Smooth muscle cell (in vitro differentiated cells): Measurements from ENCODE around the gene CLCN1. TPM values are rescaled to one million over a fixed set of nuclear protein-coding genes. Genes with fewer than 3 reads are reported as not detected.

Source experiments
- DNase-seq: peaks from one replicate; lab custom pipeline; 2025; ENCODE audit not compliant: unreplicated experiment; lab: John Stamatoyannopoulos, UW
- H2AFZ ChIP-seq: fragments of 200-600 bp; sonication (generic); 2 replicates; pipeline ENCODE4 v1.6.0; 2016; ENCODE audit warnings: antibody characterized with exemption, low read depth, mild to moderate bottlenecking
- H3F3A ChIP-seq: fragments of 200-600 bp; sonication (generic); 2 replicates; pipeline ENCODE4 v1.6.0; 2017; ENCODE audit warnings: antibody characterized with exemption, low read depth
- H3K27ac ChIP-seq: fragments of 200-600 bp; sonication (generic); 2 replicates; pipeline ENCODE4 v1.5.1; 2016; ENCODE audit warnings: low read depth, mild to moderate bottlenecking
- H3K27me3 ChIP-seq: fragments of 200-600 bp; sonication (generic); 2 replicates; pipeline ENCODE4 v1.6.1; 2016; ENCODE audit warnings: low read depth, mild to moderate bottlenecking
- H3K36me3 ChIP-seq: fragments of 200-600 bp; sonication (generic); 2 replicates; pipeline ENCODE4 v1.5.1; 2016; ENCODE audit warnings: low read depth
- H3K4me1 ChIP-seq: fragments of 200-600 bp; sonication (generic); 2 replicates; pipeline ENCODE4 v1.5.1; 2016; ENCODE audit warnings: low read depth
- H3K4me2 ChIP-seq: fragments of 200-600 bp; sonication (generic); 2 replicates; pipeline ENCODE4 v1.6.0; 2016; ENCODE audit warnings: mild to moderate bottlenecking
- H3K4me3 ChIP-seq: fragments of 200-600 bp; sonication (generic); 2 replicates; pipeline ENCODE4 v1.5.1; 2016; ENCODE audit warnings: mild to moderate bottlenecking
- H3K79me2 ChIP-seq: fragments of 200-600 bp; sonication (generic); 2 replicates; pipeline ENCODE4 v1.6.0; 2016; ENCODE audit warnings: low read depth, mild to moderate bottlenecking
- H3K9ac ChIP-seq: fragments of 200-600 bp; sonication (generic); 2 replicates; pipeline ENCODE4 v1.6.0; 2016; ENCODE audit warnings: low read depth
- H3K9me3 ChIP-seq: fragments of 200-600 bp; sonication (generic); replicated peaks from 2 replicates; pipeline ENCODE4 v1.5.1; 2016; ENCODE audit warnings: low read depth
- H4K20me1 ChIP-seq: fragments of 200-600 bp; sonication (generic); 2 replicates; pipeline ENCODE4 v1.6.0; 2016; ENCODE audit warnings: low read depth
- WGBS: methylation state at CpG from one replicate; pipeline ENCODE4 v1.1.7; 2016; ENCODE audit warnings: low lambda C conversion rate; 5-methylcytosine and 5-hydroxymethylcytosine counted together
- polyA plus RNA-seq: library from polyadenylated mRNA; unstranded; fragments of >200 nt; fragmentation: Nextera tagmentation; extraction: Ambion mirVana; gene quantifications from 2 replicates; pipeline ENCODE4 v1.2.1, GENCODE V29; 2016
- total RNA-seq: library from RNA; depleted of rRNA; stranded (reverse); fragments of >200 nt; gene quantifications from 2 replicates; pipeline ENCODE4 v1.2.3, GENCODE V29; 2014
- TF ChIP-seq, protein P1 (sequence below): fragments of 200-600 bp; sonication (generic); IDR thresholded peaks from 2 replicates; pipeline ENCODE4 v1.5.1; 2017; ENCODE audit warnings: borderline replicate concordance, mild to moderate bottlenecking, antibody characterized with exemption; ENCODE audit not compliant: insufficient read depth, poor library complexity, severe bottlenecking

The CLCN1 gene
- total RNA-seq = not detected in 2 replicates
- not detected in 2 replicates for polyA plus RNA-seq

GRCh38 chr7:143315776-143316175 lies at the start of gene CLCN1:
Gene CLCN1, plus strand, starts transcription at chr7:143316111. Its CDS starts 102 bp downstream, at chr7:143316213.
- Histone ChIP-seq H3F3A (no peaks in the 10 kb centered on the region), H3K27me3 (no peaks in the 10 kb centered on the region), H3K4me2 (no peak within 1 kb of the TSS), H3K79me2 (no peaks in the 10 kb centered on the region), H3K9ac (no peak within 1 kb of the TSS), H3K9me3 (no peaks in the 10 kb centered on the region), H3K4me3 (no peak within 1 kb of the TSS), H3K36me3 (no peaks in the 10 kb centered on the region), H4K20me1 (no peaks in the 10 kb centered on the region), H3K4me1 (no peaks in the 10 kb centered on the region), H3K27ac (no peak within 1 kb of the TSS), H2AFZ (no peak within 1 kb of the TSS)
- 81% methylated on average over 5 of the region's 5 CpGs for WGBS
- TF ChIP-seq, protein P1, sequence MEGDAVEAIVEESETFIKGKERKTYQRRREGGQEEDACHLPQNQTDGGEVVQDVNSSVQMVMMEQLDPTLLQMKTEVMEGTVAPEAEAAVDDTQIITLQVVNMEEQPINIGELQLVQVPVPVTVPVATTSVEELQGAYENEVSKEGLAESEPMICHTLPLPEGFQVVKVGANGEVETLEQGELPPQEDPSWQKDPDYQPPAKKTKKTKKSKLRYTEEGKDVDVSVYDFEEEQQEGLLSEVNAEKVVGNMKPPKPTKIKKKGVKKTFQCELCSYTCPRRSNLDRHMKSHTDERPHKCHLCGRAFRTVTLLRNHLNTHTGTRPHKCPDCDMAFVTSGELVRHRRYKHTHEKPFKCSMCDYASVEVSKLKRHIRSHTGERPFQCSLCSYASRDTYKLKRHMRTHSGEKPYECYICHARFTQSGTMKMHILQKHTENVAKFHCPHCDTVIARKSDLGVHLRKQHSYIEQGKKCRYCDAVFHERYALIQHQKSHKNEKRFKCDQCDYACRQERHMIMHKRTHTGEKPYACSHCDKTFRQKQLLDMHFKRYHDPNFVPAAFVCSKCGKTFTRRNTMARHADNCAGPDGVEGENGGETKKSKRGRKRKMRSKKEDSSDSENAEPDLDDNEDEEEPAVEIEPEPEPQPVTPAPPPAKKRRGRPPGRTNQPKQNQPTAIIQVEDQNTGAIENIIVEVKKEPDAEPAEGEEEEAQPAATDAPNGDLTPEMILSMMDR = no peak
- DNase-seq = no peak

DNA sequence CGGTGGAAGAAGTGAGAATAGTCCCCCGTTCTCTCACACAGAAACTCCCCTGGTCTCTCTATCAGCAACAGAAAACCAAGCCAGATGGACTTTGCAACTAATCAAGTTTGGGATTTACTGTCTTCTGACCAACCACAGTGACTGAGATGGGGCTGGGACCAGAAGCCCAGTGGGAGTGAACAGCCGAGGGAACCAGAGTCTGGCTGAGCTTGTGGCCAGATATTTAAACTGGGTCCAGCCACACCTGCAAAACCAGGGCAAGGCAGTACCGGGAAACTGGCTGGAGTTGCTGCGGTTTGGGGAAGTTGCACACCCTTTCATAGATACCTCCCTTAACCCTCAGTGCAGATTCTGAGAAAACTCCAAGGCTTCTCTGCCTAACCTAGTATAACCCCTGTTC lies 46.7 kb upstream of the CLCN1 start:
- H3K27ac ChIP-seq = no peak overlapping the region
- no peak overlapping the region for H2AFZ ChIP-seq
- H3K9me3 ChIP-seq = no peaks in the 10 kb centered on the region
- no peaks in the 10 kb centered on the region for H3K4me1 ChIP-seq
- 84% methylated on average over 5 of the region's 5 CpGs for WGBS
- no peak overlapping the region for H3K4me3 ChIP-seq
- H3K9ac ChIP-seq = no peak overlapping the region
- H4K20me1 ChIP-seq = no peaks in the 10 kb centered on the region
- H3K27me3 ChIP-seq = no peaks in the 10 kb centered on the region
- no peaks in the 10 kb centered on the region for H3K36me3 ChIP-seq
- peaks cover 4% of the 10 kb centered on the region for H3K79me2 ChIP-seq
- DNase-seq = no peak
- H3K4me2 ChIP-seq = no peak overlapping the region
- H3F3A ChIP-seq = no peaks in the 10 kb centered on the region
- TF ChIP-seq, protein P1 = no peak

GRCh38 chr7:143271240-143271639 lies 44.7 kb upstream of the CLCN1 start:
- Histone ChIP-seq H3K4me3 (no peak overlapping the region), H2AFZ (no peak overlapping the region), H3K79me2 (no peaks in the 10 kb centered on the region), H3F3A (no peaks in the 10 kb centered on the region), H3K27ac (no peak overlapping the region), H3K36me3 (no peaks in the 10 kb centered on the region), H3K4me1 (no peaks in the 10 kb centered on the region), H3K27me3 (no peaks in the 10 kb centered on the region), H3K4me2 (no peak overlapping the region), H3K9me3 (no peaks in the 10 kb centered on the region), H4K20me1 (no peaks in the 10 kb centered on the region), H3K9ac (no peak overlapping the region)
- TF ChIP-seq, protein P1 = no peak
- DNase-seq = no peak
- 89% methylated on average over 1 of the region's 1 CpG for WGBS

DNA sequence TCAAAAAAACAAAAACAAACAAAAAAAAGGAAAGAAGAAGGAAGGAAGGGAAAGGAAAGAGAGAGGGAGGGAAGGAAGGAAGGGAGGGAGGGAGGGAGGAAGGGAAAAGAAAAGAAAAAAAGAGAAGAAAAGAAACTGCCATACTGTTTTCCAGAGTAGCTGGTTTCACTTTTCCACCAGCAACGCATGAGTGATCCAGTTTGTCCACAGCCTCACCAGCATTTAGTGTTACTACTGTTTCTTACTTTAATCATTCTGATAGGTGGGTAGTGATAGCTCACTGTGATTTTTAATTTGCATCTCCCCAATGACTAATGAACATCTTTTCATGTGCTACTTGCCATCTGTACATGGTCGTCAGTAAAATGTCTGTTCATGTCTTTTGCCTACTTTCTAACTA lies 43.0 kb upstream of the CLCN1 start:
- Histone ChIP-seq H3K27ac (no peak overlapping the region), H4K20me1 (no peaks in the 10 kb centered on the region), H3K9me3 (no peaks in the 10 kb centered on the region), H3K4me1 (no peaks in the 10 kb centered on the region), H3K4me2 (no peak overlapping the region), H3K9ac (no peak overlapping the region), H3K36me3 (no peaks in the 10 kb centered on the region), H3K79me2 (no peaks in the 10 kb centered on the region), H3K4me3 (no peak overlapping the region), H3F3A (no peaks in the 10 kb centered on the region), H3K27me3 (no peaks in the 10 kb centered on the region), H2AFZ (no peak overlapping the region)
- WGBS = 100% methylated on average over 2 of the region's 2 CpGs
- TF ChIP-seq, protein P1 = no peak
- DNase-seq = no peak
